B cell (primary cell): ENCODE results near the gene SERPINF2. TPM values are rescaled to one million over a fixed set of nuclear protein-coding genes. Genes with fewer than 3 reads are reported as not detected.
A peak's percentile ranks its signal among the peaks of the same experiment; 100 is the strongest.

Source experiments
- ATAC-seq: fragments of 200-7000 bp; cut with Tn5 transposase; one replicate; pipeline ENCODE4 v1.10.0; 2021; ENCODE audit warnings: low read depth, mild to moderate bottlenecking, moderate number of reproducible peaks, moderate library complexity
- CTCF ChIA-PET: fragments of 350-600 bp; sonication (Branson Sonifier 250); formaldehyde crosslinking; loops from one replicate; lab custom pipeline; 2021; ENCODE audit warnings: antibody characterized with exemption, inconsistent platforms; lab: Charles Lee
- POLR2A ChIA-PET: fragments of 350-600 bp; sonication (Branson Sonifier 250); formaldehyde crosslinking; loops from one replicate; lab custom pipeline; 2021; ENCODE audit warnings: antibody characterized with exemption; lab: Charles Lee
- DNase-seq: peaks from one replicate; pipeline ENCODE4 v3.0.0; 2013
- H2AFZ ChIP-seq: 2 replicates; pipeline ENCODE4 v1.6.1; 2012; ENCODE audit warnings: mild to moderate bottlenecking, low read depth, low read length; ENCODE audit not compliant: insufficient read depth, poor library complexity, severe bottlenecking
- H3K27ac ChIP-seq, 2 donors: 1 replicate in 1 of 2; 2 replicates in 1 of 2; pipeline ENCODE4 v1.5.1; 2012 to 2013; ENCODE audit warnings: low read length in 2 of 2, mild to moderate bottlenecking in 2 of 2, moderate library complexity in 1 of 2
- H3K27me3 ChIP-seq, 4 experiments: fragments of 200-600 bp in 1 of 4; sonication (generic) in 1 of 4; replicated peaks in 1 of 4; 1 replicate in 2 of 4; 2 replicates in 2 of 4; pipeline versions ENCODE4 v1.6.1 to v1.7.0; 2013 to 2016; ENCODE audit warnings: low read length in 3 of 4, mild to moderate bottlenecking in 2 of 4, mixed read lengths in 1 of 4, moderate library complexity in 1 of 4; ENCODE audit not compliant: insufficient read depth in 4 of 4, control insufficient read depth in 3 of 4; ENCODE audit errors: control extremely low read depth in 1 of 4
- H3K36me3 ChIP-seq, 2 experiments: replicated peaks in 1 of 2; 1 replicate in 1 of 2; 2 replicates in 1 of 2; pipeline versions ENCODE4 v1.6.1 to v1.7.1; 2013; ENCODE audit warnings: low read length in 1 of 2; ENCODE audit not compliant: insufficient read depth in 2 of 2, control insufficient read depth in 1 of 2; ENCODE audit errors: control extremely low read depth in 1 of 2, extremely low read depth in 1 of 2
- H3K4me1 ChIP-seq, 2 donors: fragments of 200-600 bp in 1 of 2; sonication (generic) in 1 of 2; 1 replicate in 1 of 2; 2 replicates in 1 of 2; pipeline versions ENCODE4 v1.5.1 to v1.6.1; 2013 to 2017; ENCODE audit warnings: low read length in 2 of 2; ENCODE audit not compliant: control insufficient read depth in 2 of 2, insufficient read depth in 2 of 2
- H3K4me2 ChIP-seq: replicated peaks from 2 replicates; pipeline ENCODE3; 2012; ENCODE audit warnings: mild to moderate bottlenecking, low read depth, low read length; ENCODE audit not compliant: poor library complexity, severe bottlenecking
- H3K4me3 ChIP-seq, 5 experiments: fragments of 200-600 bp in 1 of 5; sonication (generic) in 1 of 5; 1 replicate in 3 of 5; 2 replicates in 2 of 5; pipeline versions ENCODE4 v1.5.1 to v1.7.0; 2011 to 2016; ENCODE audit warnings: low read length in 4 of 5, mild to moderate bottlenecking in 4 of 5, low read depth in 2 of 5, control low read depth in 1 of 5, moderate library complexity in 1 of 5; ENCODE audit not compliant: insufficient read depth in 1 of 5; ENCODE audit errors: control extremely low read depth in 1 of 5, extremely low read depth in 1 of 5
- H3K79me2 ChIP-seq: fragments of 200-600 bp; sonication (generic); one replicate; pipeline ENCODE4 v1.6.0; 2016; ENCODE audit warnings: low read length; ENCODE audit not compliant: control insufficient read depth, insufficient read depth
- H3K9ac ChIP-seq: fragments of 200-600 bp; sonication (generic); 2 replicates; pipeline ENCODE4 v1.6.1; 2017; ENCODE audit warnings: mild to moderate bottlenecking, low read length, moderate library complexity
- H3K9me3 ChIP-seq, 3 donors: one replicate each; pipeline versions ENCODE4 v1.6.1 to v1.7.1; 2013; ENCODE audit warnings: low read length in 2 of 3; ENCODE audit not compliant: control insufficient read depth in 2 of 3, insufficient read depth in 1 of 3; ENCODE audit errors: control extremely low read depth in 1 of 3
- H4K20me1 ChIP-seq: 2 replicates; pipeline ENCODE4 v1.6.0; 2012; ENCODE audit warnings: mild to moderate bottlenecking, low read length; ENCODE audit not compliant: insufficient read depth, control insufficient read depth, poor library complexity, severe bottlenecking
- H3K27ac Mint-ChIP-seq: one replicate; pipeline ENCODE4 v1.8.0; 2021; ENCODE audit warnings: mixed read lengths
- H3K27me3 Mint-ChIP-seq: one replicate; pipeline ENCODE4 v1.8.0; 2021; ENCODE audit warnings: mixed read lengths
- H3K4me1 Mint-ChIP-seq: one replicate; pipeline ENCODE4 v1.8.0; 2021; ENCODE audit warnings: mixed read lengths
- H3K4me3 Mint-ChIP-seq: one replicate; pipeline ENCODE4 v1.8.0; 2021; ENCODE audit warnings: mixed read lengths
- H3K9me3 Mint-ChIP-seq: one replicate; pipeline ENCODE4 v1.8.0; 2022; ENCODE audit warnings: mixed read lengths; ENCODE audit not compliant: insufficient read depth
- CTCF ChIP-seq: fragments of 200-600 bp; IDR thresholded peaks from one replicate; pipeline ENCODE4 v1.8.0; 2022; ENCODE audit warnings: antibody characterized with exemption, mild to moderate bottlenecking
- EZH2 ChIP-seq: IDR thresholded peaks from 2 replicates; pipeline ENCODE4 v1.6.1; 2012; ENCODE audit warnings: borderline replicate concordance, low read depth, mild to moderate bottlenecking, moderate library complexity, low read length; ENCODE audit not compliant: insufficient read depth, poor library complexity, severe bottlenecking
- WGBS: methylation state at CpG from one replicate; pipeline ENCODE4 v1.1.5; 2013; ENCODE audit warnings: missing lambda C conversion rate; ENCODE audit not compliant: insufficient coverage; 5-methylcytosine and 5-hydroxymethylcytosine counted together
- intact Hi-C: fragments of 100-400 bp; cut with micrococcal nuclease; formaldehyde crosslinking; loops from one replicate; pipeline ENCODE4 v1.10.0; 2022
- polyA plus RNA-seq: library from polyadenylated mRNA; depleted of rRNA; stranded (reverse); fragments of >200 nt; gene quantifications from 2 replicates; pipeline ENCODE4 v1.2.3, GENCODE V29; 2012
- total RNA-seq, 2 donors: library from RNA; stranded (reverse); fragments of 120-200 nt in 1 of 2; gene quantifications; 1 replicate in 1 of 2; 2 replicates in 1 of 2; pipeline versions ENCODE4 v1.2.3 to v1.2.4, GENCODE V29; 2013 to 2022

The SERPINF2 gene
- total and polyA plus RNA-seq, 2 donors (not counting 1 experiment from before 2014, with no cell fraction given): 0.97 to 3.9 TPM

GRCh38 chr17:1774390-1775176 is 31.9 kb downstream of the SERPINF2 start:
- Histone ChIP-seq H3K4me1 (peaks cover 23 to 30% of the 10 kb centered on the region in 2 donors), H4K20me1 (no peaks in the 10 kb centered on the region), H3K4me2 (no peak overlapping the region), H3K4me3 (no peak overlapping the region), H3K9ac (no peak overlapping the region), H3K27ac (no peak overlapping the region), H3K79me2 (no peaks in the 10 kb centered on the region), H2AFZ (no peak overlapping the region), H3K9me3 (peaks cover 0 to 18% (median 0%) of the 10 kb centered on the region in 3 donors), H3K27me3 (no peaks in the 10 kb centered on the region), H3K36me3 (peaks cover 0 to 16% of the 10 kb centered on the region in 2 experiments)
- Mint-ChIP-seq H3K4me1 (peaks cover 25% of the 10 kb centered on the region), H3K4me3 (no peak overlapping the region), H3K9me3 (no peaks in the 10 kb centered on the region), H3K27me3 (no peaks in the 10 kb centered on the region), H3K27ac (peak overlapping the region; percentile 67)
- no peak for TF ChIP-seq EZH2
- TF ChIP-seq CTCF: no peak
- no peak for ATAC-seq
- DNase-seq: no peak
- WGBS: 96% methylated on average over 20 of the region's 21 CpGs
- CTCF ChIA-PET: interaction anchor here (1.0 to 6.2 kb wide), 5 partner anchors 8 to 62 kb away, joined by 3 to 71 read pairs (median 10); partner anchors contain the start of gene WDR81
- intact Hi-C loops: no loop called here
- POLR2A ChIA-PET: interaction anchor here (0.7 to 1.7 kb wide), 3 partner anchors 10 to 58 kb away, joined by 3 to 4 read pairs (median 4); partner anchors contain the start of gene WDR81

GRCh38 chr17:1776328-1776727 is 33.7 kb downstream of the SERPINF2 start:
- H3K27ac ChIP-seq: no peak overlapping the region
- H3K27me3 ChIP-seq: no peaks in the 10 kb centered on the region
- no peak overlapping the region for H3K4me2 ChIP-seq
- ChIA-PET CTCF (interaction anchor here (0.5 to 3.3 kb wide), 3 partner anchors 55 to 350 kb away, joined by 3 to 10 read pairs (median 4); no protein-coding TSS in a partner anchor), POLR2A (interaction anchor here (1.3 kb wide), 1 partner anchor 52 kb away, joined by 3 read pairs; no protein-coding TSS in a partner anchor)
- TF ChIP-seq CTCF (no peak), EZH2 (no peak)
- H3K36me3 ChIP-seq: peaks cover 0 to 26% of the 10 kb centered on the region in 2 experiments
- H3K9me3 Mint-ChIP-seq: no peaks in the 10 kb centered on the region
- peak overlapping the region; percentile 74 for H3K27ac Mint-ChIP-seq
- peaks cover 0 to 3% (median 0%) of the 10 kb centered on the region in 3 donors for H3K9me3 ChIP-seq
- H3K4me1 ChIP-seq: peaks cover 6 to 12% of the 10 kb centered on the region in 2 donors
- H3K4me3 Mint-ChIP-seq: no peak overlapping the region
- no peaks in the 10 kb centered on the region for H3K27me3 Mint-ChIP-seq
- WGBS: 94% methylated on average over 10 of the region's 10 CpGs
- H3K9ac ChIP-seq: no peak overlapping the region
- H2AFZ ChIP-seq: no peak overlapping the region
- intact Hi-C loops: no loop called here
- no peaks in the 10 kb centered on the region for H4K20me1 ChIP-seq
- no peaks in the 10 kb centered on the region for H3K79me2 ChIP-seq
- ATAC-seq (no peak), DNase-seq (no peak)
- no peak overlapping the region for H3K4me3 ChIP-seq
- H3K4me1 Mint-ChIP-seq: peaks cover 11% of the 10 kb centered on the region
